HepG2 (cell line): ENCODE data around the gene NOXO1. TPM values are rescaled to one million over a fixed set of nuclear protein-coding genes. Genes with fewer than 3 reads are reported as not detected.

Source experiments
- ARID2 ChIP-seq: sonication (generic); formaldehyde crosslinking; IDR thresholded peaks from 2 replicates; pipeline ENCODE4 v1.8.1; 2022; ENCODE audit warnings: mild to moderate bottlenecking, missing genetic modification reagents, borderline replicate concordance
- CREB3 ChIP-seq: sonication (generic); formaldehyde crosslinking; IDR thresholded peaks from 2 replicates; pipeline ENCODE4 v1.5.0; 2020; ENCODE audit warnings: missing genetic modification reagents
- ELK4 ChIP-seq: sonication (generic); formaldehyde crosslinking; IDR thresholded peaks from 2 replicates; pipeline ENCODE4 v1.9.0; 2021; ENCODE audit warnings: missing genetic modification reagents, borderline replicate concordance
- HDAC2 ChIP-seq: sonication (generic); formaldehyde crosslinking; IDR thresholded peaks from 2 replicates; pipeline ENCODE4 v1.4.0; 2020; ENCODE audit warnings: missing genetic modification reagents
- HHEX ChIP-seq: IDR thresholded peaks from 2 replicates; pipeline ENCODE4 v1.6.1; 2016; ENCODE audit warnings: control low read depth
- LBX2 ChIP-seq: sonication (generic); formaldehyde crosslinking; IDR thresholded peaks from 2 replicates; pipeline ENCODE4 v1.5.0; 2020; ENCODE audit warnings: missing genetic modification reagents, mild to moderate bottlenecking, borderline replicate concordance
- MAF1 ChIP-seq: sonication (generic); formaldehyde crosslinking; IDR thresholded peaks from 2 replicates; pipeline ENCODE4 v1.5.0; 2020; ENCODE audit warnings: missing genetic modification reagents, borderline replicate concordance
- NPAS2 ChIP-seq: sonication (generic); formaldehyde crosslinking; IDR thresholded peaks from 2 replicates; pipeline ENCODE4 v1.8.0; 2022; ENCODE audit warnings: mild to moderate bottlenecking, missing genetic modification reagents, borderline replicate concordance
- NR0B2 ChIP-seq: sonication (generic); formaldehyde crosslinking; IDR thresholded peaks from 2 replicates; pipeline ENCODE4 v1.4.0; 2020; ENCODE audit warnings: mild to moderate bottlenecking, missing genetic modification reagents
- PATZ1 ChIP-seq: sonication (generic); formaldehyde crosslinking; IDR thresholded peaks from 2 replicates; pipeline ENCODE4 v1.4.0; 2020; ENCODE audit warnings: missing genetic modification reagents
- PAX8 ChIP-seq: sonication (generic); formaldehyde crosslinking; IDR thresholded peaks from 2 replicates; pipeline ENCODE4 v1.8.0; 2022; ENCODE audit warnings: mild to moderate bottlenecking, missing genetic modification reagents, borderline replicate concordance
- REPIN1 ChIP-seq: sonication (generic); formaldehyde crosslinking; IDR thresholded peaks from 2 replicates; pipeline ENCODE4 v1.8.0; 2022; ENCODE audit warnings: missing genetic modification reagents, low read depth, mild to moderate bottlenecking, borderline replicate concordance
- RFXAP ChIP-seq: sonication (generic); formaldehyde crosslinking; IDR thresholded peaks from 2 replicates; pipeline ENCODE4 v1.4.0; 2020; ENCODE audit warnings: missing genetic modification reagents, borderline replicate concordance
- ZBTB20 ChIP-seq: sonication (generic); formaldehyde crosslinking; IDR thresholded peaks from 2 replicates; pipeline ENCODE4 v1.8.1; 2023; ENCODE audit warnings: missing genetic modification reagents, low read depth, mild to moderate bottlenecking, borderline replicate concordance
- ZNF136 ChIP-seq: sonication (generic); formaldehyde crosslinking; IDR thresholded peaks from 2 replicates; pipeline ENCODE4 v1.8.1; 2022; ENCODE audit warnings: low read depth, mild to moderate bottlenecking, moderate library complexity, missing genetic modification reagents
- ZNF205 ChIP-seq: IDR thresholded peaks from 2 replicates; pipeline ENCODE4 v1.6.1; 2018; ENCODE audit warnings: missing biosample characterization, missing genetic modification reagents
- ZNF235 ChIP-seq: sonication (generic); formaldehyde crosslinking; IDR thresholded peaks from 2 replicates; pipeline ENCODE4 v1.8.1; 2023; ENCODE audit warnings: mild to moderate bottlenecking, missing genetic modification reagents, borderline replicate concordance
- ZNF337 ChIP-seq: sonication (generic); formaldehyde crosslinking; IDR thresholded peaks from 2 replicates; pipeline ENCODE4 v1.5.1; 2020; ENCODE audit warnings: missing genetic modification reagents, low read depth, mild to moderate bottlenecking, borderline replicate concordance
- ZNF446 ChIP-seq: sonication (generic); formaldehyde crosslinking; IDR thresholded peaks from 2 replicates; pipeline ENCODE4 v1.5.0; 2020; ENCODE audit warnings: mild to moderate bottlenecking, missing genetic modification reagents
- ZNF614 ChIP-seq: IDR thresholded peaks from 2 replicates; pipeline ENCODE4 v1.6.1; 2018; ENCODE audit warnings: missing biosample characterization, missing genetic modification reagents, inconsistent platforms, borderline replicate concordance
- ZNF644 ChIP-seq: IDR thresholded peaks from 2 replicates; pipeline ENCODE4 v1.6.1; 2016; ENCODE audit warnings: low read depth
- ZNF784 ChIP-seq: sonication (generic); formaldehyde crosslinking; IDR thresholded peaks from 2 replicates; pipeline ENCODE4 v1.5.1; 2020; ENCODE audit warnings: missing genetic modification reagents, mild to moderate bottlenecking, borderline replicate concordance
- ZNF839 ChIP-seq: sonication (generic); formaldehyde crosslinking; IDR thresholded peaks from 2 replicates; pipeline ENCODE4 v1.4.0; 2020; ENCODE audit warnings: missing genetic modification reagents, mild to moderate bottlenecking, borderline replicate concordance
- polyA plus RNA-seq, 8 experiments: library from polyadenylated mRNA; depleted of rRNA in 3 of 8; stranded (reverse) in 7 of 8; unstranded in 1 of 8; fragments of >200 nt; fragmentation: Illumina TruSeq in 4 of 8; extraction: Trizol in 4 of 8; gene quantifications; 2 replicates each; pipeline versions ENCODE4 v1.2.1 to v1.2.3, GENCODE V29; 2011 to 2016; ENCODE audit warnings: low read depth in 4 of 8, missing spikeins in 1 of 8, mixed read lengths in 1 of 8; ENCODE audit not compliant: insufficient read depth in 1 of 8
- total RNA-seq, 5 experiments: library from RNA; depleted of rRNA; stranded (reverse); fragments of >200 nt; fragmentation: Illumina TruSeq; extraction: Trizol; gene quantifications; 2 replicates each; pipeline ENCODE4 v1.2.3, GENCODE V29; 2016; ENCODE audit warnings: low read depth in 1 of 5

NOXO1 gene
- total and polyA plus RNA-seq, 2 of the 13 experiments (the other 11 are each of a cell fraction or from before 2014, with no cell fraction given), result 0.69 to 1.4 TPM

GRCh38 chr16:1971796-1972489, 9.3 kb downstream of the NOXO1 start, which contains the start of gene TBL3 (continued):
- TF ChIP-seq NR0B2 (CRISPR knock-in tag) (peak; percentile 93; the same call in 1 of the 2 replicates), REPIN1 (peak; percentile 81; the same call in 1 of the 2 replicates), NPAS2 (no peak), ELK4 (CRISPR knock-in tag) (no peak), PAX8 (CRISPR knock-in tag) (0 out of 2 replicates have a peak, but pooled peaks have one; percentile 86), ZBTB20 (CRISPR knock-in tag) (peak; percentile 74), MAF1 (CRISPR knock-in tag) (peak; percentile 82; the same call in 1 of the 2 replicates), HDAC2 (CRISPR knock-in tag) (peak; percentile 98), ZNF644 (CRISPR knock-in tag) (no peak), LBX2 (0 out of 2 replicates have a peak, but pooled peaks have one; percentile 69), ZNF235 (CRISPR knock-in tag) (peak; percentile 39; the same call in 1 of the 2 replicates), ZNF839 (CRISPR knock-in tag) (peak; percentile 72; the same call in 1 of the 2 replicates), CREB3 (no peak), ARID2 (no peak; the same call in 1 of the 2 replicates), ZNF784 (CRISPR knock-in tag) (peak; percentile 89; the same call in 1 of the 2 replicates), ZNF136 (CRISPR knock-in tag) (0 out of 2 replicates have a peak, but pooled peaks have one; percentile 48), ZNF614 (CRISPR knock-in tag) (peak; percentile 51; the same call in 1 of the 2 replicates), PATZ1 (CRISPR knock-in tag) (peak; percentile 83), ZNF446 (no peak), ZNF205 (CRISPR knock-in tag) (peak; percentile 89; the same call in 1 of the 2 replicates), HHEX (no peak), ZNF337 (peak; percentile 71; the same call in 1 of the 2 replicates), RFXAP (CRISPR knock-in tag) (no peak; the same call in 1 of the 2 replicates)
